WERI-Rb-1 (cell line): ENCODE results near the gene MAN2C1.
"Not testable (repeated sequence)": the region's sequence is repeated elsewhere in the genome, so short reads cannot be mapped to it uniquely, and the experiment has no call there.

Experiments used
- DNase-seq: peaks from one replicate; pipeline ENCODE4 v3.0.0-alpha.2; 2020
- H3K27ac ChIP-seq: fragments of 250-450 bp; sonication (Bioruptor Pico); 2 replicates; pipeline ENCODE4 v1.5.1; 2020; ENCODE audit warnings: mild to moderate bottlenecking, moderate library complexity
- H3K27me3 ChIP-seq: fragments of 250-450 bp; sonication (Bioruptor Pico); 2 replicates; pipeline ENCODE4 v1.5.1; 2021; ENCODE audit warnings: mild to moderate bottlenecking, low read depth, moderate library complexity; ENCODE audit not compliant: insufficient read depth, severe bottlenecking
- H3K36me3 ChIP-seq: fragments of 250-450 bp; sonication (Bioruptor Pico); 2 replicates; pipeline ENCODE4 v1.5.1; 2020; ENCODE audit warnings: mild to moderate bottlenecking, moderate library complexity
- H3K4me3 ChIP-seq: 2 replicates; pipeline ENCODE4 v1.5.1; 2011; ENCODE audit warnings: low read depth, mild to moderate bottlenecking, control low read depth, low read length
- H3K9me3 ChIP-seq: fragments of 250-450 bp; sonication (Bioruptor Pico); 2 replicates; pipeline ENCODE4 v1.5.1; 2021; ENCODE audit warnings: mild to moderate bottlenecking, moderate library complexity; ENCODE audit not compliant: severe bottlenecking
- TF ChIP-seq, protein P1 (sequence below): IDR thresholded peaks from 2 replicates; pipeline ENCODE4 v1.5.1; 2011; ENCODE audit warnings: low read depth, mild to moderate bottlenecking, control low read depth, inconsistent platforms, low read length

MAN2C1 gene

DNA sequence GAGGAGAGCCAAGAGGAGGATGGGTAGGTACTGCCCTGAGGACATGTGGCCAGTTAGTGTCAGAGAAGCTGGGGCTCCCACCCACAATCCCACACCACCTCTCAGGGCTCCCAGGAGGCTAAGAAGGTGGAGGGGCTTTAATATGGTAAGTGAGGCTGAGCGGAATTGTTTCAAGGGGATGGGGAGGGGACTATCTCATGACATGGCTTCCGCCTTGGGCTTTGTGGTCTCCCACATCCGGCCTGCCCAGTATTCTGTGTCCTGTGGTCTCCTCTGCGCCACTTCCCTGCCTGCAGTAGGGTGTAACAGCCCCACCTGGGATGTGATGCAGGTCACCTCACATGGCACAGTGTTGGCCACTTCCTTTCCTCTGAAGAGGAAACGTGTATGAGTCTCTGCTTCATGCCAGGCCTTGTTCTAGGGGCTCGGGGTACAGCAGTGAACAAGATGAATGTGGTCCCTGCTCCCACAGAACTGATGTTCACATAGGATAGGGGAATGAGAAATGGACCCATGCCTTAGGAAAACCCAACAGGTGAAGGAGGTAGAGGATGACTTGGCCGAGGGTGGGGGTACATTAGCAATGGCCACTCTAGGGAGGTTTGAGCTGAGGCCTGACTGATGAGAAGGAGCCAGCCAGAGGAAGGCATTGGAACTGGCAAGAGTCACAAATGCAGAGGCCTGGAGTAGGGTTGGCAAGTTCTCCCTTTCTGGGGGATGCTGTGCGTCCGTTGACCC, 18.4 kb downstream of the MAN2C1 start:
- DNase-seq, result no peak
- TF ChIP-seq, protein P1, sequence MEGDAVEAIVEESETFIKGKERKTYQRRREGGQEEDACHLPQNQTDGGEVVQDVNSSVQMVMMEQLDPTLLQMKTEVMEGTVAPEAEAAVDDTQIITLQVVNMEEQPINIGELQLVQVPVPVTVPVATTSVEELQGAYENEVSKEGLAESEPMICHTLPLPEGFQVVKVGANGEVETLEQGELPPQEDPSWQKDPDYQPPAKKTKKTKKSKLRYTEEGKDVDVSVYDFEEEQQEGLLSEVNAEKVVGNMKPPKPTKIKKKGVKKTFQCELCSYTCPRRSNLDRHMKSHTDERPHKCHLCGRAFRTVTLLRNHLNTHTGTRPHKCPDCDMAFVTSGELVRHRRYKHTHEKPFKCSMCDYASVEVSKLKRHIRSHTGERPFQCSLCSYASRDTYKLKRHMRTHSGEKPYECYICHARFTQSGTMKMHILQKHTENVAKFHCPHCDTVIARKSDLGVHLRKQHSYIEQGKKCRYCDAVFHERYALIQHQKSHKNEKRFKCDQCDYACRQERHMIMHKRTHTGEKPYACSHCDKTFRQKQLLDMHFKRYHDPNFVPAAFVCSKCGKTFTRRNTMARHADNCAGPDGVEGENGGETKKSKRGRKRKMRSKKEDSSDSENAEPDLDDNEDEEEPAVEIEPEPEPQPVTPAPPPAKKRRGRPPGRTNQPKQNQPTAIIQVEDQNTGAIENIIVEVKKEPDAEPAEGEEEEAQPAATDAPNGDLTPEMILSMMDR, result no peak
- Histone ChIP-seq H3K36me3 (no peaks in the 10 kb centered on the region), H3K27ac (no peak overlapping the region), H3K4me3 (no peak overlapping the region), H3K27me3 (no peaks in the 10 kb centered on the region), H3K9me3 (no peaks in the 10 kb centered on the region)

DNA sequence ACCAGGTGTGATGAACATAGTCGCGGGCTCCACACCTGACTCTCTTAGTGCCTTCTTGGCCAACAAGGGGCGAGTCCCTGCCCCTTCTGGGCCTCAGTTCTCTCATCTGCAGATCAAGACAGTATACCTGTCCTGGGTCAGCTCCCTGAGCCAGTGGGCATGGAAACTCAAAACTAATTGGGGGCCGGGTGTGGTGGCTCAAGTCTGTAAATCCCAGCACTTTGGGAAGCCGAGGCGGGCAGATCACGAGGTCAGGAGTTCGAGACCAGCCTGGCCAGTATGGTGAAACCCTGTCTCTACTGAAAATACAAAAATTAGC, 19.1 kb downstream of the MAN2C1 start:
- H3K27ac ChIP-seq, H3K9me3 ChIP-seq, DNase-seq, H3K36me3 ChIP-seq, H3K4me3 ChIP-seq, H3K27me3 ChIP-seq: not testable (repeated sequence)

GRCh38 chr15:75348562-75349350, 19.7 kb downstream of the MAN2C1 start:
- peak; percentile 26 for DNase-seq
- TF ChIP-seq, protein P1, result no peak
- H3K36me3 ChIP-seq, result no peaks in the 10 kb centered on the region

DNA sequence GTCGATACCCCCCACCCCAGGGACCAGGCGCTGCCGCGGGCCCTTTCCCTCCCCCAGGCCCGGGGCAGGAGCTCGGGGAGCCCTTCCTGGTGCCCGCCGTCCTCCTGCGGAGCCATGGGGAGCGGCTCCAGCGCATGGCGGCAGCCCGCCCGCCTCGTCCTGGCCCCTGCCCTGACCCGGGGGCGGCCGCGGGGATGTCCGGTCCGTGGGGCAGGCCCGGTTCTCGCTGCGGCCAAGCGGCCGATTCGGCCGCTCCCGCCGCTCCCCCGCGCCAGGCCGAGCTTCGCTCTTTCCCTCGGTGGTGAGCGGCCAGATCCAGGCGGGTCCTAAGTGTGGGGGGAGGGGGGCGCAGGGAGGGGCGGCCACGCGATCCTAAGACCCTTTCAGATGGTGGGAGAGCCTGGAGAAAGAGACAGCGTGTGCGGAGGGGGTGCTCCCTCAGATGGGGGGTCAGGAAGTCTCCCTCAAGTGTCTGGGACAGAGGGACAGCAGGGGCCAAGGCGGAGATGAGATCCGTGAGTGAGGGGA, 20.3 kb downstream of the MAN2C1 start:
- TF ChIP-seq, protein P1, result no peak
- Histone ChIP-seq H3K9me3 (no peaks in the 10 kb centered on the region), H3K27ac (peak overlapping the region; percentile 50), H3K27me3 (no peaks in the 10 kb centered on the region), H3K36me3 (no peaks in the 10 kb centered on the region), H3K4me3 (peak overlapping the region; percentile 78)
- DNase-seq, result no peak

More at GRCh38 chr15:75348562-75349350, 19.7 kb downstream of the MAN2C1 start:
- Histone ChIP-seq H3K9me3 (no peaks in the 10 kb centered on the region), H3K27ac (no peak overlapping the region), H3K27me3 (no peaks in the 10 kb centered on the region), H3K4me3 (peak overlapping the region; percentile 78)

DNA sequence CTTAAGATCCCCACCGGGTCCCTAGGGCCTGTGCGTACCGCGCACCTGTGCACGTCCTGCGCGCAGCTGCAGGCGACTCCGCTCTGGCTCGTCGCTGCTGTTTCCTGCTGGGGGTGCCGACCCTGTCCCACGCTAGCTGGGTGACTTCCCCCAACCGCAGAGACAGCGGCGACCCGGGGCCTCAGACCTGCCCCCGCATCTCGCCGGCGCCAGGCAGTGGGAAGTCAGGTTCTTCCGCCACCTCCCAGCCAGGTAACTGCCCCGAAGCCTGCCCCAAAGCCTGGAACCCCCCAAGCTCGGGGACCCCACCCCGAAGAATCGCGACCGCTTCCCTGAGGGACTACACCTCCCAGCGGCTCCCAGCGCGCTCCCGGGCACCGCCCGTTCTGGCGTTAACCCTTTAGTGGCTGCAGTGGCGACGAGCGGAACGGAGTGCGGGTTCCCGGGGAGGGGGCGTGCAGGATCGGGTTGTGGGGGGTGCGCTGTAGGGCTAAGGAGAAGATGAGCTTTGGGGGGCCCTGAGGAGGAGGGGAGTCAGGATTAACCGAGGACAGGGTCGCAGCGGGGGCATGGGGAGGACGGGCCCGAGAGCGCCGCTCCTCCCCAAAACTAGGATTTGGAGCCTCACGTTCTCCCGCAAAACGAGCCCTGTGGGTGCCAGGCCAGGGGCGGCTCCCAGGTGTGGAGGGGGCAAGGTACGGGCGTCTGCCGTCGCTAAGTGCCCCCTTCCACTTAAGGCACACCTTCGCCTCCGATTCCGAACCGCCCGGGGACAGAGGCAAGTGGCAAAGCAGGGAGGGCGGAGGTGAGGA, 21.0 kb downstream of the MAN2C1 start:
- H3K27ac ChIP-seq, result peak overlapping the region; percentile 50
- TF ChIP-seq, protein P1, result no peak
- no peaks in the 10 kb centered on the region for H3K36me3 ChIP-seq
- H3K9me3 ChIP-seq, result no peaks in the 10 kb centered on the region
- H3K27me3 ChIP-seq, result no peaks in the 10 kb centered on the region
- H3K4me3 ChIP-seq, result peak overlapping the region; percentile 78
- DNase-seq, result peak; percentile 73
